NCI-H187 (cell line): ENCODE data around the gene TNFAIP2.

Source experiments
- DNase-seq, 2 experiments: peaks; one replicate each; lab custom pipeline; 2025; lab: John Stamatoyannopoulos, UW

TNFAIP2 gene

DNA sequence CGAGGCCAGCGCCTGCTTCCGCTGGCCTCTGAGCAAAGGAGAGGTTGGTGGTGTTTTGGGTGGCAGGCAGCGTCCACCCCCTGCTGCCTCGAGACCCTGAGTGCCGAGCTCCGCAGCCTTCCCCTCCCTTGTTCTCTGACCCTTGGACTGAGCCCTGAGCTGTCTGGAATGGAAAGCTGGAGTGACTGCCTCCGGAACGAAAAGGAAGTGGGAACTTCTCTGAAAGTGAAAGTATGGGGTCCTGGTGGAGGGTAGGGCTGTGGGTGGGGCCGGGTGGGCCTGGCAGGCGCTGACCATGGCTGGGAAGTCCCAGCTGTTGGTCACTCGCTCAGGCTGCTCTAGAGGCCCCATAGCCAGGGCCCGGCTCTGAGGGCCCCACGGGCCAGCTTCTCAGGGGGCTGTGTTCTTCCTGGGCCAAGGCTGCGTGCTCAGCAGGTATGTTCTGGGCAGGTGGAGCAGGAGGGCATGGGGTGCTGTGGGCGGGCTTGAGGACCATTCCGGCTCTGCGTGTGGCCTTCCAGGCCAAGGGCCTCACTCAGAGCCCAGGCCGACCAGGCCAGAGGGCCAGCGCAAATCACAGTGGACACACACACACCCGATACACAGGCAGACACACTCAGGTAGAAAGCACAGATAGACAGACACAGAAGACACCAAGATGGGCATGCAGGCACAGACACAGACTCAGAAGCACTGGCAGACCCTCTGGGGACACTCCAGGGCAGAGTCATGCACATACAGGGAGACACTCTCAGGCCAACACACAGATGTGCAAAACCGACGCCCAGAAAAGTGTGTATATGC, 28.7 kb upstream of the TNFAIP2 start, which contains the start of gene EXOC3L4:
TSS of gene EXOC3L4 (plus strand) at position 320 of the 804 bp plus-strand sequence. CDS start 5,495 bp downstream, outside the sequence.
- DNase-seq = no peak

DNA sequence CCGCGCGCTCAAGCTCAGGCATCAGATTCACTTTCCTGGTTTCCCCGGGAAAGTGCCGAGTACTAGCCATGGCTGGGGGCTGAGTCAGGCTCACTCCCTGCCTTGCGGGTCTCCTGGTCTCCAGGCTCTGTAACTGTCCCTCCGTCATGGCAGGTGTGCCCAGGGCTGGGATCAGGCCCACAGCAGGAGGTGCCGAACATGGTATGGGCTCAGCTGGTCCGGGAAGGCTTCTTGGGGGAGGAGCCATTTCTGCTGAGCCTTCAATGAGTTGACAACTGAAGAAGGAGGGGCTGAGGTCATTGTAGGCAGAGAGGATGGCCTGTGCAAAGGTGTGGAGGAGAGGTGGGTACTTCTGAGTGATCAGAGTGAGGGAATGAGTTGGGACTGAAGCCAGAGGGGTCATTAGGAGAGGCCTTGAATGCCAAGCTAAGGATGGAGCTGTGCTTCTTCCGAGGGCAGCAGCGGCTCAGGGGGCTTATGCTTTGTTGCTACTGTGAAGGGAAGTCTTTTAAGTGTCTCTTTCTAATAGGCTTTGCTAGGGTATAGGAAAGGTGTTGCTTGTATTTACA, 28.0 kb upstream of the TNFAIP2 start:
- no peak for DNase-seq

DNA sequence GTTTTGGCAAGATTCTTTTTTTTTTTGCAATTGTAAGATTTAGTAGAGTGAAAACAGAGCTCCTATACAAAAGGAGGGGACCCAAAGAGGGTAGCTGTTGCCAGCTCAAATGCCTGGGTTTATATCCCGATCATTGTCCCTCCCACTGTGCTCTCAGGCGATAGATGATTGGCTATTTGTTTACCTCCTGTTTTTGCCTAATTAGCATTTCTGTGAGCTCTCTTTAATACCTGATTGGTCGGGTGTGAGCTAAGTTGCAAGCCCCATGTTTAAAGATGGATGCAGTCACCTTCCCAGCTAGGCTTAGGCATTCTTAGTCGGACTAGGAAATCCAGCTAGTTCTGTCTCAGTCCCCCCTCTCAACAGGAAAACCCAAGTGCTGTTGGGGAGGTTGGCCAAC, 26.9 kb upstream of the TNFAIP2 start:
- no peak for DNase-seq

DNA sequence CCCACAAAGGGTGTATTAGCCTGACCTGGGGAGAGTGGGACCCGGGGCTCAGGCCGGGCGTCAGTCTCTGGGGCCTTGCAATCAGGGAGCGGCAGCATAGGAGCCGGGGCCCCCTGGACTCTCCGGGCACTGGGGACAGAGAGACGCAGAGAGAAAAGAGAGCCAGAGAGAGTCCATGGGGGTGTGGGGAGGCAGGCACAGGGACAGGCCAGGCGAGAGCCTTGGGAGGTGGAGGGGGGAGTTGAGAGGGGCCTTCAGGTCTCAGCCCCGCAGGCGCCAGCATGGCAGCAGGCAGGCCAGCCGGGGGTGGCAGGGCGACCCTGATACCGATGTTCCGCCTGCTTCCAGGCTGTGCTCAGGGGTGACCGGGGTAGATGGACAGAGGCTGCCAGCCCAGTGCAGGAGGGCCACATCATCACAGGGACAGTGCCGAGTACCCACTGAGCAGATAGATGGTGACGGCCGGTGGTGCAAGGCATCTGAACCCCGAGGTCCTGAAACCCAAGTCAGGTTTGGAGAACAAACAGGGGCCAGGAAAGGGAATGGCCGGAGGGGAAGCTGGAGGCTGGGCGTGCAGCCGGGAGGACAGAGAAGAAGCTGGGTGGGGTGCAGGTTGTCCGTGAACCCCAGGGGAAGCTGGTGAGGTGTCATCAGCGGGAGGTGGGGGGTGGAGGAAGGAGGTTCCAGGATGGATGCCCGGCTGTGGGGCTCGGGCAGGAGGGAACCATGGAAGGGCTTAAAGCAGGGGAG, 25.8 kb upstream of the TNFAIP2 start:
- no peak for DNase-seq

DNA sequence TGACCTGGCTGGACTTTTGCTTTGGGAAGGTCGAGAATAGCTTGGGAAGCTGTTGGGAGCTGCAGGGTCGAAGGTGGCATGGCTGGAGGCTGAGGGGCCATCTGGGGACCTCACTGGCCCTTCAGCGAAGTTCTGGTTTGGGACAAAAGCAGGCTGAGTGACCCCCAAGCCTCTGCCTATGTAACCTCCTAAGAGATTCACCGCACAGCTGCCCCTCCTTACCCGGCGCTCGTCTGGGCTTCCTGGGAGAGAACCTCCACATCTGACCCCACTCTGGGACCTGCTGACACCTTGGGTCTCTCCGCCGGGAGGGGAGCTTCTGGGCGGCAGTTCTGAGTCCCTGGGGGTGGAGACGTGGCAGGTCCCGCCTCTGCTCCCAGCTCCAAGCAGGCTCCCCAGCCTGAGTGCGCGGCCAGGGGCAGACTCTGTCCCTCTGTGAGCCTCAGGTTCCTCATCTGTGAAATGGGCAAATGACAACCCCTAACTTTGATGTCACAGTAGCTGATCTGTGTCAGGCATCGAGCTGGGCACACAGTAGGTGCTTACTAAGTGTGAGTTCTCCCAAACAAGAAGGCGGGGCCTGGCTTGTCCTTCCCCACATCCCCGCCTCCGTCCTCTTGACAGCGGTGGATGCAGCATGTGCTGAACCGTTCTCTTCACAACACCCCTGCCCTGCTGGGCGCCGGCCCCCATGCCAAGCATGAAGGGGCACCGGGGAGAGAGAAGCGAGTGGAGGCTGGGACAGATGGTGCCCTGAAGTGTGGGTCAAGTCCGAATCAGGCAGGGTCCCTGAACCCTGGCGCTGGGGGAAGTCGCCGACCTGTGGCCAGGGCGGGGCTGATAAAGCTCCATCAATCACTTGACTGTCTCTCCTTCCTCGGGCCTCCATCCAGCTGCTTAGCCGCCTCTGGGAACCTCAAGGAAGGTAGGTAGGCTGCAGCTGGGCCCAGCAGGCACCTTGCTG, 25.0 kb upstream of the TNFAIP2 start:
- DNase-seq = no peak

DNA sequence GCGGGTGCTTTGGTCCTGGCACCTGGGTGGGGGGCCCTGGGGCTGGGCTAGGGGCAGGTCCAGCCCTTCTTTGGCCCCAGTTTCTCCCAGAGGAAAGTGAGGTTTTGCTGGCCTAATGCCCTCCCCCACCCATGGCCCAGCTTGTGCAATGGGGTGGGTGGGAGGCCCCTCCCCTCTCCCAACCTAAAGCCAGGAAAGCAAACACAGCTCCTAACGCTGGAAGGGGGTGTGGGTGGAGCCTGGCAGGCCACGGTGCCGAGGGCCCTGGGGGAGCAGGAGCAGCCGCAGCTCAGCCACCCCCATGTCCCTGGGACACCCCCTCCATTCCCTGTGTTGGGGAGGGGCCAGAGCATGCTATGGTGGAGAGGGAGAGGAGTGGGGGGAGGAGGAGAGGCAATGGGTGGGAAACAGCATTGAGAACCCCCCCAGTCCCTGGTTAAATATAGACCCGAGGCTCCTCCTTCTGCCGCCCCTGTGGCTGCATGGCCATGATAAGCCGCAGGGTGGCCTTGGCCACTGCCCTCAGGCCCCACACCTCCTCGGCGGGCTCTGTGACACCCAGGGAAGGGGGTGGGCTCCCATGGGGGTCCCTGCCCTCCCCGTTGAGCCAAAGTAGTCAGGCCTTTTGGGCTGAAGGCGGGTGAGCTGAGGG, 24.1 kb upstream of the TNFAIP2 start:
- no peak for DNase-seq

DNA sequence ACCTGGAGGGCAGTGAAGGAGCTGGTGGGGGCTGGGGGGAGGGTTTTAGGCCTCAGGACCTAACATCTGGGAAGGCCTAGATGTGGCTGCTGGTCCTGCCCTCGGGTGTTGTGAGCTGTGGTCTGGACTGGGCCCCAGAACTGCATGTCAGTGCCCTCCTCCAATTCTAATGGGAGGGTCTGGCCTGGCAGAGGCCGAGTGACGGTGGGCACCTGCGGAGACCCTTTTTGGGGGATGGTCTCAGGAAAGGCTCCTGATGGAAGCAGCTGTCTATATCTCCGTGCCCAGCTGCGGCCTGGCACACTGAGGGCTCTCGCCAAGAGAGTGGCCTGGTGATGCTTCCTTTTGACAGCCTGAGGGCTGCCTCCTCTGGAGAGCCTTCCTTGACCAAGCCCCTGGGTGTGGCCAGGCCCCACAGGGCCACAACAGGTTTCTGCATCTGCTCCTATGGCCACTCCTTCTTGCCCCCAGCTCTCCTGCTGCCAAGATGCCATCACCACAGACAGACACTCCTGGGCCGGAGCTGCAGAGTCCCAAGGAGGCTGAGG, 23.5 kb upstream of the TNFAIP2 start:
- DNase-seq = no peak

DNA sequence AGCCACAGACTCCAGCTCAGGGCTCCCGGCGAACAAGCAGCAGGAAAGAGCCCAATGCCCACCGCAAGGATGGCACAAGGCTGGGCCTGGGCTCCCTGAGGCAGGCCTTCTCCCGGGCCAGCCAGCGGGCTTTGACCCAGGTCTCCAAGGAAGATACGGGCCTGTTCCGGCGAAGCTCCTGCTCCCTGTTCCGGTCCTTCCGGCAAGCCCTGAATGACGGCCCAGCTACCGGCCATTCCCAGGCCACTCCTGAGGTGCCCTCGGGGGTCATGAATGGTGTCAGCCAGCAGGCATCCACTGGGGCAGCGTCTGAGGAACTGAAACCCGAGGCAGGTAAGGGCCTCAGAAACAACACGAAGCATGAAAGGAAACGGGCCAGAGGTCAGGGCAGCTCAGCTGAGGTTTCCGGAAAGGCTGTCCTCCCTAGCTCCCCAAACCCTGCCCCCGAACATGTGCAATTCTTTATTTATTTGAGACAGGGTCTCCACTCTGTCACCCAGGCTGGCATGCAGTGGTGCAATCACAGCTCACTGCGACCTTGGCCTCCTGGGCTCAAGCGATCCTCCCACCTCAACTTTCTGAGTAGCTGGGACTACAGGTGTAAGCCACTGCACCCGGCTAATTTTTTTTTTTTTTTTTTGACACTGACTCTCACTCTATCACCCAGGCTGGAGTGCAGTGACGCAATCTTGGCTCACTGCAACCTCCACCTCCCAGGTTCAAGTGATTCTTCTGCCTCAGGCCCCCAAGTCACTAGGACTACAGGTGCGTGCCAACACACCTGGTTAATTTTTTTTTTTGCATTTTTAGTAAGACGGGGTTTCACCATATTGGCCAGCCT, 22.8 kb upstream of the TNFAIP2 start:
- DNase-seq = no peak

DNA sequence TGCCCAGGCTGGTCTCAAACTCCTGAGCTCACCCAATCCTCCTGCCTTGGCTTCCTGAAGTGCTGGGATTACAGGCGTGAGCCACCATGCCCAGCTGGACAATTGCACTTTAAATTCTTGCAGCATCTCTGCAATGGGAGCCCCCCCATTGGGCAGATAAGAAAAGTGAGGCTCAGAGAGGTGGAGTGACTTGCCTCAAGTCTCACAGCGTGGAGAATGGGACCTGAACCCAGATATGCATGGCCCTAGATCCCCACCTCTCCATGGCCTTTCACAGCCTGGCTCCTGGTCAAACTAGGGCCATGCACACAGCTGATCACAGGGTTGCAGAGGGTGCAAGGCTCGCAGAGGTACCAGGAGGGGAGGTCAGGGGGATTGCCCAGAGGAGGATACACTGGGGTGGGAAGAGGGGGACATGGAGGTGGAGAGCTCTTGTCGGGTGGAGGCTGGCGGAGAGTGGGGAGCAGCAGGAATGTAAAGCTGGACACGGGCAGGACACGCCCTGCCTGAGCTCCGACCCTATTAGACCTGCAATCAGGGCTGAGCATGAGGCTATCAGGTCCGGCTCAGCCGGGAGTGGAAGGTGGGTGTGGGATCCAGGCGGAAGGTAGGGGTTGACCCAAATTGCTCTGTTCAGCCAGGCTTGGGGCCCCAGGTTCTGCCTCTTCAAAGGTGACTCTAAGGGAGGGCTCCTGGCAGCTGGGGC, 21.9 kb upstream of the TNFAIP2 start:
- no peak for DNase-seq

DNA sequence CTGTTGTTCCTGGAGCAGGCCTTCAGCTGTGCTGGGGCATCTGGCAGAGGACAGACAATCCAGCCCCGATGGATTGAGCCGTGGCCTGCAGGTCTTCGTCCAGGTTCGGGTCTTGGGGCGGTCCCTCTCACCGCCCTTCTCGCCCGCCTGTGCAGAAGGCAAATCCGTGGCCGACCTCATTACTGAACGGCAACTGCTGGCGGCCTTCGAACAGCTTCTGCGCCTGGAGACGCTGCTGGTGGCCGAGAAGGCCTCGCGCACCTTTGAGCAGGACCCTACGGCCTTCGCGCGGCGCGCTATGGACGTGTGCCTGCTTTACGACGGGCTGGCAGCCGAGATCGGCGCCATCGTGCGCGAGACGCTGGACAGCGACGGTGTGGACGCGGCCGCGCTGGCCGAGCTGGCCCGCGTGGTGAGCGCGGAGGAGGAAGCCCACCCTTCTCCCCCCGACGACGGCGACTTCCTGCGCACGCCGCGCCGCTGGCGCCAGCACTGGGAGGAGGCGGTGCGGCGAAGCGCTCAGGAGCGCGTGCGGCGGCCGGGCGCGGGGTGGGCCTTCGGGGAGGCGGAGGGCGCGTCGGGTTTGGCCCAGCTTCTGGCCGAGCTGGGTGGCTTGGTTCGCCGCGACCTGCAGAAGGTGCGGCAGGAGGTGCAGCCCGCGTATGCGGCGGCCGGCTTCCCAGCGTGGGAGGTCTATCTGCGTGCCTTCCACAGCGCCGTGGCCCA, 21.1 kb upstream of the TNFAIP2 start:
- DNase-seq = no peak

DNA sequence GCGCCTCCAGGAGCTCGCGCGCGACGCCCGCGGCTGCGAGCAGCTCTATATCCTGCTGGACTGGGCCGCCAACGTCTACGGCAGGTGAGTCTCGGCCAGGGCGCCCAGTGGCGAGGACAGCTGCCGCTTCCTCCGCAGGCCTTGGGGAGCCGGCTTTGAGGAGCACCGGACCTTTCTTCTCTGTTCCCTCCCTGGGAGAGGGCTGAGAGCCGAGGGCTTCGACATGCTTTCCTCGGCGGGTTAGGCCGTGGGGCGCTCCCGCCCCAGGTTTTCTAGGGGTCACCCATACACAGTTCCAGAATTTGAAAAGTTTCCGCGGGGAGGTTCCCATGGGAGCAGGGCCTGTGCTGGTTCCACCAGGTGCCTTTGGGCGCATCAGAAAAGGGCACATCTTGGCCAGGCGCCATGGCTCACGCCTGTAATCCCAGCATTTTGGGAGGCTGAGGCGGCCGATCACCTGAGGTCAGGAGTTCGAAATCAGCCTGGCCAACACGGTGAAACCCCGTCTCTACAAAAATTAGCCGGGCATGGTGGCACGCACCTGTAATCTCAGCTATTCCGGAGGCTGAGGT, 20.5 kb upstream of the TNFAIP2 start:
- DNase-seq = no peak

DNA sequence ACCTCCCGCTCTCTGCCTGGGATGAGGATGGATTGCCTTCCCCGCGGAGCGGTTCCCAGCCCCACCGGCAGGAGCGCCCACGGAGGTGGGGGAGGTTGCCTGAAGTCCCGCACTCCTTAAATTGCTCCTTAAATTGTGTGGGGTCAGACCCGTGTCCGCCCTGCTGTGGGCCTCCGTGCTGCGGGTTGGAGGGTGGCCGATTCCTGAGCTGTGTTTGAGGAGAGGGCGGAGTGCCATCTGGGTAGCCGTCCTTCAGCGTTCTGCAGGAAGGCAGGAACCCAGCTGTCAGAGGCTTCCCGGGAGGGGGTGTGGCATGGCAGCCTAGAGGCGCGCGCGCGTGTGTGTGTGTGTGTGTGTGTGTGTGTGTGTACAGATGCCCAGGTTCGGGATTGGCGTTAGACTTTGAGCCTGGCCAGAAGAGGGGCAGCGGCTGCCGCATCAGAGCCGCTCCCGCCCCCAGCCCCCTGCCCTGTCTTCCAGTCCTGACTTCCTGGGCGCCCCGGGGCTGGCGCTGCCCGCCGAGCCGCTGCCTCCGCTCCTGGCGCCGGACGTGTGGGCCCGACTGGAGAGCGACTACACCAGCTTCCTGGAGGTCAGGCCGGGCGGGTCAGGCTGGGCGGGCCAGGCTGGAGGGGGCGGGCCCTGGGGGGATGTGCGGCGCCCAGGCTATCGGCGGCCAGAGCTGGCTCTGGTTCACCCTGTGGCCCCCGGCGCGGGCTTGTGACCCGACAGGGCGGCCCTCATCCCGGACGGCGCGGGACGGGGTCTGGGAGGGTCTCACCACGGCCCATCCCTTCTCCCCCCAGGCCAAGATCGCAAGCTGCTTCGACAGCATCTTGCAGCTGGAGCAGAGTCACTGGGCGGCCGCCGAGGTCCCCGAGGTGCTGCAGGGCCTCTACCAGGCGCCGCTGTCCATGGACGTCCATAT, 19.5 kb upstream of the TNFAIP2 start:
- peak; percentile 59 to 60 for DNase-seq

DNA sequence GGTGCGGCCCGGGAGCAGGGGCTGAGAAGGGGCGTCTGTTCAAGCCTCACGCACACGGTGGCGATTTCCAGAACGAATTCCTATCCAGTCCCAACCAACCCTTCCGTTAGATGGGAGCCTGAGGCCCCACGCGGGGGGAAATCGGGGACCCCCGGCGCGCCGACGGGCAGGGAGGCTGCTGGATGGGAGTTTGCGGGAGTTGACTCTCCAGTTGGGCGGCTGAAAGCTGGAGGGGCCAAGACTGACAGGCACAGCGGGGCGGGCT, 18.9 kb upstream of the TNFAIP2 start:
- DNase-seq = no peak

DNA sequence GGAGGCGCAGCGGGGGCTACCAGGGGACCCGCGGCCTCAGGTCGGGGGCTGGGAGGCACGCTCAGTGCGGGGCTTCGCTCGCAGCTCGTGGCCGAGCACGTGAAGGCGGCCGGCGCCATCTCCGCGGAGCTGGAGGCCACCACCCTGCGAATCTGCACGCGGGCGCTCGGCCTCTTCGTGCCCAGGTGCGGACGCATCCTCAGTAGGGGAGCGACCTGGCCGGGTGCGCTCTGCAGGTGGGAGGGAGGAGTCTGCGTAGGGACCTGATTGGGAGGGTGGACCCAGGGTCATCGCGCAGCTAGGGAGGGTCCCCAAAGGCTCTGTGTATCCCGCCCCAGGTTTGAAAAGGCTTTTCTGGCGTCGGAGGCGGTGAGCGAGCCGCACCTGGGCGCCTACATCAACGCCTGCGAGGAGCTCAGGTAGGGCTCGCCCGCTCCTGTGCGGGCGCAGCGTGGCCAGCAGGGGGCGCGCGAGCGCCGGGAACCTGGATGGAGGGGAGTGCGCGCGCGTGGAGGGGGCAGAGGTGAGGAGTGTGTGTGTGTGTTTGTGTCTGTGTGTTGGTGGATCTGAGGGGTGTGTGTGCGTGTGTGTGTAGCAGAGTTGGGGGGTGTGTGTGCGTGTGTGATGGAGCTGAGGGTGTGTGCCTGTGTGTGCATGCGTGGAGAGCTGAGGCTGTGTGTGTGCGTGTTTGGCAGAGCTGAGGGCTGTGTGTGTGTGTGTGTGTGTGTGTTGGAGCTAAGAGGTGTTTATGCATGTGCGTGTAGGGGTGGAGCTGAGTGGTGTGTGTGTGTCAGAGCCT, 18.4 kb upstream of the TNFAIP2 start:
- peak; percentile 59 to 65 for DNase-seq

DNA sequence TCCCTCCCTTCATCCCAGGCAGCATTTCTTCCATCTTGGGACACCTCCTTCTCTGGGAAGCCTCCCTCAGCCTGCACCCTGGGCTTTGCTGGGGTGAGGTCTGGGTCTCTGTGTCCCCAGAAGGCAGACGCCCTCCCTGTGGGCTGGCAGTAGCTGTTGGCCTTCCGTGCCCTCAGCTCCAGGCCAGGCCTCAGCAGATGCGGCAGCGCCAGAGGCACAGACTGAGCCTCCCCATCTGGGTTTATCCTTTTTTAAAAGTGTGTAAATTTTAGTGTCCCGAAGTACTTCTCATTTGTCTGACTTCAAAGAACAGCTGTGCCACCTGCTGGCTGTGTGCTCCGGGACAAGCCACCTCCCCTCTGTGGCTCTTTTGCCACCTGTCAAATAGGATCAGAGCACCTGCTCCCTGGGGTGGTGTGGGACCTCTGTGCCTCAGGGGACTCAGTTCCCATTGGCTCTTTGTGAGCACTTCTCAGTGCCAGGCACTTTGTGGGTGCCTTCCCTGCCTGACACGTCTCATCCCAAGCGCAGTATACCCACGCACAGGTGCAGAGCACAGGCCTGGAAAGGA, 17.6 kb upstream of the TNFAIP2 start:
- DNase-seq = no peak

DNA sequence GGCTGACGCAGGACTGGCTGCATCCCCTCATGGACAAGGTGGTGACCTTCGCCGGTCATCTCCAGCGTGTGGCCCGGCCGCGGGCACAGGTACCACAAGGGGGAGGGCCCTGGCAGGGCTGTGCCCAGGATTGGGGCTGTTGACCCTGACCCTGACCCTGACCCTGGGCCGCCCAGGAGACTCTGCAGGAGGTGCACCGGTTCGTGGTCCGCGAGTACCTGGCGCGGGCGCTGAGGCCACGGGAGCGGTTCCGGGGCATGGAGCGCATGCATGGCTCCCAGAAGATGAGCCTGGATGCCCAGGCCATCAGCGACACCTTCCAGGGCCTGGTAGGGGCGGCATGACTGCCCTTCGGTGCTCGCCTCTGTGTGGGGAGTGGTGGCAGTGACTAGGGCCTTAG, 15.8 kb upstream of the TNFAIP2 start:
- no peak for DNase-seq
